ENCODE results near the gene PRSS22. TPM values are rescaled to one million over a fixed set of nuclear protein-coding genes. Genes with fewer than 3 reads are reported as not detected.

Gene PRSS22
- total RNA-seq, 1 donor from 2014 or later = 22.8 TPM

DNA sequence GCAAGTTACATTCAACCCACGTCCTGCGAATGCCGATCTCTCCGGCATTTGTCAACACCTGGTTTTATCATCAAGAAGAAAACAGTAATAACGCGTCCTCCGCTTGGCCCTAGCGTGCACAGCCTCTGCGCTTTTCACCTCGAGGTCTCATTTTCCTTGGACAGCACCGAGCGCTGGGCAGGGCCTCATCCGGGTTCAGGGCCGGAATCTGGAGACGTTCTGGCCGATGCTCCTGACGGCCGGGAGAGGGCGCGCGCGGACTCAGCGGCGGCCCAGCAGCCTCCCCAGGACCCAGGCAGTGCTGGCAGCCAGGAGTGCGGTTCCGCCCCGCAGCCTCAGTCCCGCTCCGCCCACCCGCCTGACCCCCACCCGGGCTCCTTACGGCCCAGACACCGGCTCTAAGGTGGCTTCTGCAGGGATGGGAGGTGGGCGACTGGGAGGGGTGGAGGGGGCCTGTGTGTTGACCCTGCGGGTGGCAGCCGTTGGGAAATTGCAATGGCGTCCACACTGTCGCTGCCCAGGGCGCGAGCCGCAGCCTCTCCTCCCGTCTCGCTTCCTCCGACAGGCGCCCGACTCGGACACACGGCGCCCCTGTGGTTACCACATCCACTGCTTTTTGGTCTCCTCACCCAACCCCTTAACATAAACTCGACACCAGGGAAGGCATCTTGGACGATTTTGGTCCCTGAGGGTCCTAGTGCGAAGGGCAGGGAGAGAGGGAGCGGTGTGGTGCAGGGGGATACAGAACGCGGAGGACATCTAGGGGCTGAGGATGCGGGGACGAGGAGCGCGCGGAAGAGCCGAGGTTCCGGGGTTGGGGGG, 46.3 kb upstream of the PRSS22 start:
- no peaks in the 10 kb centered on the region for H3K27me3 Mint-ChIP-seq (ENCODE audit: low read depth)
- DNase-seq (ENCODE audit: low spot score in 2 of 2, unreplicated experiment in 2 of 2) = peak; percentile 71 to 85

DNA sequence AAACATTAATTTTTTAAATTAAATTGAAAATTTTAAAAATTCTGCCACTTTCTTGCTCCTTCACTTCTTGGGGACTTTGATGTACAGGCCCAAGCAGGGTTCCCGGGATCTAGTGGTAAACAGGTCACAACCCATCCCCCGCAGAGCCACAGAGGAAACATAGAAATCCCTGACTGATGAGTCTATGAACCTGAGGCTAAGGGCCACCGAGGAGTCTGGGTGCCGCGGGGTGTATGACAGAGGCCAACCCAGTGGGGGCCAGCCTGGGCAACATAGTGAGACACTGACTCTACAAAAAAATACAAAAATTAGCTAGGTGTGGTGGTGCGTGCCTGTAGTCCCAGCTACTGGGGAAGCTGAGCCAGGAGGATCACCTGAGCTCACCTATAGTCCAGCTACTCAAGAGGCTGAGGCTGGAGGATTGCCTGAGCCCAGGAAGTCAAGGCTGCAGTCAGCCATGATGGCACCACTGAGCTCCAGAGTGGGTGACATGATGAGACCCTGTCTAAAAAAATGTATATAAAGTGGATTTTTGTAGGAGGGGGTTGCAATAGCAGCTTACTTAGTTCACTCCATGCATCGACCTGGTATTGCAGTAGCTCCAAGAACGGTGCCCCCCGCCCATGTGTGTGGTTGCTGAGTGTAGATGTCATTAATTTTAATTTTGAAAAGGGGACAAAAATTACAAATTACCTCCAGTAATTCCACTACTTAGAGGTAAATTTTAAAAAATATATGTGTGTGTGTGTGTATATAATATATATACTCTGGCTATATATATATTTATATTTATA, 44.6 kb upstream of the PRSS22 start:
- Mint-ChIP-seq H3K36me3 (peaks cover 1% of the 10 kb centered on the region), H3K27ac (no peak overlapping the region), H3K4me1 (peaks cover 11% of the 10 kb centered on the region), H3K27me3 (ENCODE audit: low read depth) (no peaks in the 10 kb centered on the region), H3K9me3 (no peaks in the 10 kb centered on the region), H3K4me3 (no peak overlapping the region)
- TF ChIP-seq, protein P1, sequence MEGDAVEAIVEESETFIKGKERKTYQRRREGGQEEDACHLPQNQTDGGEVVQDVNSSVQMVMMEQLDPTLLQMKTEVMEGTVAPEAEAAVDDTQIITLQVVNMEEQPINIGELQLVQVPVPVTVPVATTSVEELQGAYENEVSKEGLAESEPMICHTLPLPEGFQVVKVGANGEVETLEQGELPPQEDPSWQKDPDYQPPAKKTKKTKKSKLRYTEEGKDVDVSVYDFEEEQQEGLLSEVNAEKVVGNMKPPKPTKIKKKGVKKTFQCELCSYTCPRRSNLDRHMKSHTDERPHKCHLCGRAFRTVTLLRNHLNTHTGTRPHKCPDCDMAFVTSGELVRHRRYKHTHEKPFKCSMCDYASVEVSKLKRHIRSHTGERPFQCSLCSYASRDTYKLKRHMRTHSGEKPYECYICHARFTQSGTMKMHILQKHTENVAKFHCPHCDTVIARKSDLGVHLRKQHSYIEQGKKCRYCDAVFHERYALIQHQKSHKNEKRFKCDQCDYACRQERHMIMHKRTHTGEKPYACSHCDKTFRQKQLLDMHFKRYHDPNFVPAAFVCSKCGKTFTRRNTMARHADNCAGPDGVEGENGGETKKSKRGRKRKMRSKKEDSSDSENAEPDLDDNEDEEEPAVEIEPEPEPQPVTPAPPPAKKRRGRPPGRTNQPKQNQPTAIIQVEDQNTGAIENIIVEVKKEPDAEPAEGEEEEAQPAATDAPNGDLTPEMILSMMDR (IDR thresholded peaks at IDR 0.05; ENCODE audit: unreplicated experiment) = no peak
- DNase-seq (ENCODE audit: low spot score in 2 of 2, unreplicated experiment in 2 of 2) = no peak

More for the DNA sequence above, 46.3 kb upstream of the PRSS22 start:
- Mint-ChIP-seq H3K4me3 (peak overlapping the region; percentile 93), H3K9me3 (no peaks in the 10 kb centered on the region), H3K27ac (peak overlapping the region; percentile 91), H3K36me3 (peaks cover 1% of the 10 kb centered on the region), H3K4me1 (peaks cover 11% of the 10 kb centered on the region)
- TF ChIP-seq, protein P1 (IDR thresholded peaks at IDR 0.05; ENCODE audit: unreplicated experiment) = peak; percentile 78

DNA sequence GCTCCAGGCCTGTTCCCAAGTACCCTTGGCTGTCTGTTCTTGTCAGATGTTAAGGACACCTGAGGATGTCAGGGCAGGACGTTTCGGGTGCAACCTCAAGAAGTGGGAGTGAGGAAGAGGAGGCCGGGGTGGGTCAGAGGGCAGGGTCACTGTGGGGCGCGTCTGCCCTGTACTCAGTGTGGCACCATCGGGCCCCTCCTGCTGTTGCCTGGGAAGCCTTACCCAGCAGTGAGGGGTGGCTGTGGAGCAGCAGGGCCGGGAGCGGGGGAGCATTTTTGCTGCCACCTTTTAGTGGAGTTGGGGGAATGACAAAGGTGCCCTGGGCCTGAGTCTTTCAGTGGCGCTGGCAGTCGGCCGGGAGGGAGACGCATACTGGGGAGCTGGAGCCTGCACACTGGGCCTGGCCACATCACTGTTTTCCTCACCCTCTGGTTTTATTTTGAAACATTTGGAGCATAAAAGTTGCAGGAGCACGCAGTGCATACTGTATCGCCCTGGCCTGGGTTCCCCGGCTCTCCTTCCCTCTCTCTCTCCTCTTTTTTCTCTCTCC, 42.6 kb upstream of the PRSS22 start:
- TF ChIP-seq, protein P1 (IDR thresholded peaks at IDR 0.05; ENCODE audit: unreplicated experiment) = no peak
- DNase-seq (ENCODE audit: low spot score in 2 of 2, unreplicated experiment in 2 of 2) = no peak
- Mint-ChIP-seq H3K4me3 (no peak overlapping the region), H3K27ac (no peak overlapping the region), H3K4me1 (peaks cover 5% of the 10 kb centered on the region), H3K9me3 (no peaks in the 10 kb centered on the region), H3K36me3 (peaks cover 1% of the 10 kb centered on the region), H3K27me3 (ENCODE audit: low read depth) (no peaks in the 10 kb centered on the region)

DNA sequence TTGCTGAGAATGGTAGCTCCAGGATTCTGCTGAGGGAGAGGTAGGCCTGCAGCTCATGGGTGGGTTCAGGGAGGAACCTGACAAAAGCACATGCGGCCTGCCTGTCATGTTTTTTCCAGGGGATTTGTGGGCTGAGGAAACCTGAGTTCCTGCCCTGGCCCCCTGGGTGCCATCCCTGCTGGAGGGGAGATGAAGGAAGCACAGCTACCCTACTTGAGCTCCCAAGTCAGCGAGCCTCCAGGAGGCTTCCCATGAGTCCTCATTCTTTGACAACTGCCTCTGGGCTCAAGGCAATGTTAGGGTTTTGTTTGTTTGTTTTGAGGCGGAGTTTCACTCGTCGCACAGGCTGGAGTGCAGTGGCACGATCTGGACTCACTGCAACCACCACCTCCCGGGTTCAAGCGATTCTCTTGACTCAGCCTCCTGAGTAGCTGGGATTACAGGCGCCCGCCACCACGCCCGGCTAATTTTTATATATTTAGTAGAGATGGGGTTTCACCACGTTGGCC, 41.6 kb upstream of the PRSS22 start:
- Mint-ChIP-seq H3K36me3 (peaks cover 1% of the 10 kb centered on the region), H3K4me3 (no peak overlapping the region), H3K9me3 (no peaks in the 10 kb centered on the region), H3K27me3 (ENCODE audit: low read depth) (no peaks in the 10 kb centered on the region), H3K27ac (no peak overlapping the region), H3K4me1 (peaks cover 5% of the 10 kb centered on the region)
- TF ChIP-seq, protein P1 (IDR thresholded peaks at IDR 0.05; ENCODE audit: unreplicated experiment) = no peak
- no peak for DNase-seq (ENCODE audit: low spot score in 2 of 2, unreplicated experiment in 2 of 2)

DNA sequence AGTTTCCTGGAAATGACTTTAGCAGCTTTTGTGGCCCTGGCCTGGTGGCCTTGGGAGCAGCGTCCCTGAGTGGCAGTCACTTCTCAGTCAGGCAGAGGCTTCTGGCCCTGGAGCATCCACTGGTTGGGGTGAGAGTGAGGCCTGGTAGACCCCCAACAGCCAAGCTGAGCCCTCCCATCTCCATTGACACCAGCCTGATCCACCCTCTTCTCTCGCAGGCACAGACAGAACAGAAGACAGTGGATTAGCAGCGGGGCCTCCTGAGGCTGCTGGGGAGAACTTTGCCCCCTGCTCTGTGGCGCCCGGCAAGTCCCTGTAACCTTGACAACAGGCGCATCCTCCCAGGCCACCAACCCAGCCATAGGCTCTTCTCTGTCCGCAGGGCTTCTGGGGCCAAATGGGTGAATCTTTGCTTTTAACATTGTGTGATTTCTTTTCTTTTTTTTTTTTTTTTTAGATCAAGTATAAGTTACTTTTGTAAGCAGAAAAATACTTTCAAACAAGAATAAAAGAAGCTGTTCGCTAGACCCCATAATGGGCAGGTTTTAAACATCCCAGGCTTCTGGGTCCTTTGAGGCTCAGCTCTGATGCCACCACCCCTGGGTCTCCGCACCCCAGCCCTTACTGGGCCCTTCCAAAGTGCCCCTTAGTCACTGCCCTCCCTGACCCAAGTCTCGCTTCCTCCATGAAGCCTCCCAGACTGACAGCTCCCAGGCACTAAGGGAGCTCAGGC, 41.0 kb upstream of the PRSS22 start:
- Mint-ChIP-seq H3K9me3 (no peaks in the 10 kb centered on the region), H3K27me3 (ENCODE audit: low read depth) (no peaks in the 10 kb centered on the region), H3K27ac (no peak overlapping the region), H3K4me1 (peaks cover 3% of the 10 kb centered on the region), H3K36me3 (peaks cover 1% of the 10 kb centered on the region), H3K4me3 (no peak overlapping the region)
- DNase-seq (ENCODE audit: low spot score in 2 of 2, unreplicated experiment in 2 of 2) = no peak
- TF ChIP-seq, protein P1 (IDR thresholded peaks at IDR 0.05; ENCODE audit: unreplicated experiment) = no peak

Measured in mesothelial cell of epicardium (in vitro differentiated cells).